Stimulated activated CD4-positive, alpha-beta T cell treated with anti-CD3 and anti-CD28 coated beads, Interleukin-4, amount 100 ng/mL, for 48 hours (primary cell): Measurements from ENCODE around the gene HERC4.
"Not testable (repeated sequence)": the region's sequence is repeated elsewhere in the genome, so short reads cannot be mapped to it uniquely, and the experiment has no call there.

Source experiments
- DNase-seq, 2 donors: peaks; one replicate each; pipeline ENCODE4 v3.0.0-alpha.2; 2020; ENCODE audit warnings: low read depth in 2 of 2

HERC4 gene

DNA sequence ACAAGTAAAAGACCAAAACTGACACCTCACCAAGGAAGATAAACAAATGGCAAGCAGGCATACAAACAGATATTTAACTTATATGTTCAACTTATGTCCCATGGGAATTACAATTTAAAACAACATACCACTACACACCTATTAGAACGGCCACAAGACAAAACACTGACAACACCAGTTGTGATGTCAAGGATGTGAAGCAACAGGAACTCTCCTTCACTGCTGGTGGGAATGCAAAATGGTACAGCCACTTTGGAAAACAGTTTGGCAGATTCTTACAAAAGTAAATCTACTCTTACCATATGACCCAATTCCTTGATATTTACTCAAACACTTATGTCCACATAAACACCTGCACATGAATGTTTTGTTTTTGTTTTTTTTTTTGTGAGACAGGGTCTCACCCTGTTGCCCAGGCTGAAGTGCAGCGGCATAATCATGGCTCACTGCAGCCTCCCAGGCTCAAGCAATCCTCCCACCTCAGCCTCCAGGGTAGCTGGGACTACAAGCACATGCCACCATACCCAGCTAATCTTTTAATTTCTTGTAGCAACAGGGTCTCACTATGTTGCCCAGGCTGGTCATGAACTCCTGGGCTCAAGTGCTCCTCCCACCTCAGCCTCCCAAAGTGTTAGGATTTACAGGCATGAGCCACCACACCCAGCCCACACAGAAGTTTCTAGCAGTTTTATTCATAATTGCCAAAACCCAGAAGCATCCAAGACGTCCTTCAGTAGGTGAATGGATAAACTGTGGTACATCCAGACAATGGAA is 27.3 kb downstream of the HERC4 start:
- no peak for DNase-seq

DNA sequence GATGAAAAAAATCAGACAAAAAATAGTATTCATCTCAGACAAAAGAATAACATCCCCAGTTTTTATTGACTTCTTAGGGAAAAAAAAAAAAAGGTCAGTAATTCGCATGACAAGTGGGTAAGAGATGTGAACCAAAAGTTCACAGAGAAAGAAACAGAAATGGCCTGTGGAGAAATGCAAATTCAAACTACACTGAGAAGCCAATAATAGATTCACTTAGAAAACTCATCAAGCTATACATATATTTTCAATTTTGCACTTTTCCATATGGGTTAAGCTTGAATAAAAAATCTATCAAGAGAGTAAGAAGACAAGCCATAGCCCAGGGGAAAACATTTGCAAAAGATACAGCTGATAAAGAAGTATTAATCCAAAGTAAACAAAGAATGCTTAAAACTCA is 28.0 kb downstream of the HERC4 start:
- DNase-seq, result no peak

DNA sequence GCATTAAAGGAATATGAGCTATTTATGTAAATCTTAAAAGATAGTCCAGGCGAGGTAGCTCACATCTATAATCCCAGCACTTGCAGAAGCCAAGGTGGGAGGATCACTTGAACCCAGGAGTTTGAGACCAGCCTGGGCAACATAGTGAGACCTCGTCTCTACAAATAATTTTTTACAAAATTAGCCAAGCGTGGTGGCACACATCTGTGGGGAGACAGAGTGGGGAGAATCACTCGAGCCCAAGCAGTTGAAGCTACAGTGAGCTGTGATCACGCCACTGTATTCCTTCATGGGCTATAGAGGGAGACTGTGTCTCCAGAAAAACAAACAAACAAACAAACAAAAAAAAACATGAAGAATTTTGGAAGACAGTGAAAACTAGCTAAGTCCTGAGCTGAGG is 28.4 kb downstream of the HERC4 start:
- DNase-seq, result no peak

DNA sequence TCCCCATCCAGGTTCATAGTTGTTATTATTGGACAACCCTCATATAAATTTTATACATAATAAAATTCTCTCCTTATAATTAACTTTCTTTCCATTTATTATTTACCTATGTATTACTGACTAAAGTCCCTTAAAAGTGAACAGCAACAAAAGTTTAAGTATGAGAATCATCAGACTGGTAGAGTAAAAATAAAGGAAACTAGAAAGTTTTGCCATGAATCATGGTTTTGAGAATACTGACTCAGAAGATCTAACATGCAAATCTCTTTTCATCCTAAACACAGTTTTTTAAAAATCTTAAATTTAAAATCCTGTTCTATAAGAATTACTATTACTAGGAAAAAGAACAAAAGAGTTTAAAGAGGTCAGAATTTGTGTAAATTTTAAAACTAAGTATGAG is 32.1 kb downstream of the HERC4 start:
- DNase-seq, result no peak

DNA sequence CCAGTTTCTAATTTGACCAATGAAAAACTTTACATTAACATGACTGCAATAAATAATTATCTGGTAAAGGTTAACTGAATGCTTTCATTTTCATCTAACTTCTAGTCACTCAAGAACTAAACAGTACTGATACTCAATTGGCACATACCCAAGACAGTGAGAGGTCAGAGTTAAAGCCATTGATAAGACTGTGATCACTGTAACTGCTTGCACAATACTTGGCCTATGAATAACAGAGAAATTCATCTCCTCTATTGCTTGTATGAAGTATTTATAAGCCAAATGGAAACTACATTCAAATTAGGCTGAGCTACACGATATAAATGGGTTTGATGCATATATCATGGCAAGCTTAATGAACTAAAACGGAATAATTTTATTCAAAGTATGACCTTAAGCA is 43.0 kb downstream of the HERC4 start:
- no peak for DNase-seq

DNA sequence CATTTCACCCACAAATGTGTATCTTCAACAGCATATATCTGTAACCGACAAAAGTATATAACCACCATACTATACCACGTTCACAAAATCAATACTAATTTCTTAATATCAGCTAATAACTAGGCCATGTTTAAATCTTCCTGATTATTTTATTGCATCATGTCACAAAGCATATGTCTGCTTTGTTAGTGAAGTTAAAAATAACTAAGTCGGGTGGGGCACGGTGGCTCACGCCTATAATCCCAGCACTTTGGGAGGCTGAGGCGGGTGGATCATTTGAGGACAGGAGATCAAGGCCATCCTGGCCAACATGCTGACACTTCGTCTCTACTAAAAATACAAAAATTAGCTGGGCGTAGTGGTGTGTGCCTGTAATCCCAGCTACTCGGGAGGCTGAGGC is 47.7 kb downstream of the HERC4 start:
- DNase-seq, result no peak

DNA sequence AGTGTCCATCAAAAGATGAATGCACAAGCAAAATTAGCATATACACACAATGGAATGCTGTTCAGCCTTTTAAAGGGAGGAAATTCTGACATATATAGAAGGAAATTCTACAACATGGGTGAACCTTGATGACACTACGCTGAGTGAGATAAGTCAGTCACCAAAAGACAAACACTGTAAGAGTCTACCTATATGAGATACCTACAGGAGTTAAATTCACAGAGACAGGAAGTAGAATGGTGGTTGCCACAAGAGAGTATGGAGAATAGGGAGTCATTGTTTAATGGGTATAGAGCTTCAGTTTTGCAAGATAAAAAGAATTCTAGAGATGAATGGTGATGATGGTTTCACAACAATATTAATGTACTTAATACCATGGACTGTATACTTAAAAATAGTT is 51.8 kb downstream of the HERC4 start:
- no peak for DNase-seq

DNA sequence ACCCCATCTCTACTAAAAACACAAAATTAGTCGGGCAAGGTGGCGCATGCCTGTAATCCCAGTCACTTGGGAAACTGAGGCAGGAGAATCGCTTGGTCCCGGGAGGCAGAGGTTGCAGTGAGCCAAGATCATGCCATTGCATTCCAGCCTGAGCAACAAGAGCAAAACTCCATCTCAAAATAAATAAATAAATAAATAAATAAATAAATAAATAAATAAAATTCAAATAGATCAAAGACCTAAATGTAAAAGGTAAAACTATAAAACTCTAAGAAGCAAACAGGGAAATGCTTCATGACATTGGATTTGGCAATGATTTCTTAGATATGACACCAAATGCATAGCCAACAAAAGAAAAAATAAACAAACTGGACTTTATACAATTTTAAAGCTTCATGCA is 52.8 kb downstream of the HERC4 start:
- DNase-seq, result not testable (repeated sequence)

DNA sequence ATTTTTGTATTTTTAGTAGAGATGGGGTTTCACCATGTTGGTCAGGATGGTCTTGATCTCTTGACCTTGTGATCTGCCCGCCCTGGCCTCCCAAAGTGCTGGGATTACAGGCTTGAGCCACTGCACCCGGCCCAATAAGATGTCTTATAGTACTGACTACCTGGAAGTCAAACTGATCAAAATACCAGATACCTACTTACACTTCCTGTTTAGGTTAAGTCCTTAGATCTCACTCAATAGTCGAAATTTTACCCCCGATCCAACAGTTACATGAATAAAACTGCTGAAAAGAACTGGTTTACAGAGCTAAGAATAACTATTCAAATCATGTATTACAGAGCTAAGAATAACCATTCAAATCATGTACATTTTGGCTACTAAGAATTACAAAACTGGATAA is 58.6 kb downstream of the HERC4 start:
- not testable (repeated sequence) for DNase-seq

DNA sequence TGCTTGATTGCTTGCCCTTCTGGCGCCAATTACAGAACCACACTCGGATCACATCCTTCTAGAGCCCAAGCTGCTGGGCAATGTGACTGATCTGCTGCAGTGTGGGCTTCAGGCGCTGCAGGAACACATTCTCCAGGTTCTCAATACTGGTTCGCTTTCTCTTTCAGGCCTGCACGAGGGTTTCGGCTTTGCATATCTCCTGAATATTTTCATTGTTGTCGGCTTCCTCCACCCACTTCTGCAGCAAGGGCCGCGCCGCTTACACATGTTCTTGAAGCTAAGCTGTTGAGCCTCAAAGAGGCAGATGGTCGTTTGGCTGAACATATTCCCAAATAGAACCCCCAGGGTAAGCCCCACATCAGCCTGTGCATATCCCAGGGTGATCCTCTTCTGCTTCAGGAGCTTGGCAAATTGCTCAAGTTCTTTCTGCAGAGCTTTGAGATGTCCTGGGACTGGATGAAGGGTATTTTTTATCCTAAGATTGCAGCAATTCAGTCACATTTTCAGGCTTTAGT is 64.6 kb downstream of the HERC4 start:
- DNase-seq, result no peak

DNA sequence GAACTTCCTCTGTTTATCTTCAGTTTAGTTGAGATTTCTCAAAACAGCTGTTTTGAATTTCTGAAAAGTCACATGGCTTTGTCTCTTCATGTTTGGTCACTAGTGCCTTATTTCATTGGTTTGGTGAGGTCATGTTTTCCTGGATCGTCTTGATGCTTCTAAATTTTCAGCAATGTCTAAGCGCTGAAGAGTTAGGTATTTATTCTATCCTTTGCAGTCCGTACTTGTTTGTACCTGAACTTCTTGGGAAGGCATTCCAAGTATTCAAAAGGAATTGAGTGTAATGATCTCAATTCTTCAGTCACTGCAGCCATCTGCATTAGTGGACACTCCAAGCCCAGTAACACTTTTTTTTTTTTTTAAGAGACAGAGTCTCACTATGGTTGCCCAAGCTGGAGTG is 67.7 kb downstream of the HERC4 start:
- DNase-seq, result no peak

DNA sequence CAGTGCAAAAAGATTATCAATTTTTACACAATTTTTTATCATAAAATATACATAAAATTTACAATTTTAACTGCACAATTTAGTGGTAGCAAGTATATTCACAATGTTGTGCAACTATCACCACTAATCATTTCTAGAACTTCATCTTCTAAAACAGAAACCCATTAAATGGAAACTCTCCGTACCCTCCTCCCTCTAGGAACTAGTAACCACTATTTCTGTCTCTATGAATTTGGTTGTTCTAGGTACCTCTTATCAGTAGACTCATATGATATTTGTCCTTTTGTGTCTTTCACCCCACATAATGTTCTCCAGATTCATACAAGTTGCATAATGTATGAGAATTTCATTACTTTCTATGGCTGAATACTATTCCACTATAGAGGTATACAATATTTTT is 73.5 kb downstream of the HERC4 start:
- no peak for DNase-seq

DNA sequence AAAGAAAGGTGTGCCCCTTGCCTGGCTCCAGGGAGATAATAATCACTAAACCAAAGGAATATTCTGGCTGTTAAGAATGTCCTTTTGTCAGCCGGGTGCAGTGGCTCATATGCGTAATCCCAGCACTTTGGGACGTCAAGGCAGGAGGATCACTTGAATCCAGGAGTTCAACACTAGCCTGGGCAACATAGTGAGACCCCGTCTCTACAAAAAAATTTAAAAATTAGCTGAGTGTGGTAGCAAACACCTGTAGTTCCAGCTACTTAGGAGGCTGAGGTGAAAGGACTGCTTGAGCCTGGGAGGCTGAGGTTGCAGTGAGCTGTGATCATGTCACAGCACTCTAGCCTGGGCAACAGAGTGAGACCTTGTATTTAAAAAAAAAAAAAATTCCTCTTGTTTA is 74.1 kb downstream of the HERC4 start:
- no peak for DNase-seq

DNA sequence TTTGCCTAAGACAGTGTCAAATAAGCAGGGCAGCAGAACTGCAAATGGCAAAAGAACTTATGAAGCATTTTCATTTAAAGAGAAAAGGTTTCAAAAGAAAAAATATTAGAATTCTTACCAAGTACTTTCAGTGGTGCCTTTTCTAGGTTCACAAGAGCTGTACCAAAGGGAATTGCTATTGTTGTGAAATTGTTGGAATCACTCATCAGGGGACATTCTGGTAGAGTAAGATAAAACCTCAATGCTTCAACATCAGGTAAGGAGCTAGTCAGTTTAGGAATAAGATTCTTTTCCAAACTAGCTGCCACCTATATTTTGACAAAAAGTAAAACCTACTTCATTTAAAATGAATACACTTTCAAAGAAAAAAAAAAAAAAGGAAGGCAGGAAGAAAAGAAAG is 85.0 kb downstream of the HERC4 start:
- DNase-seq, result no peak

DNA sequence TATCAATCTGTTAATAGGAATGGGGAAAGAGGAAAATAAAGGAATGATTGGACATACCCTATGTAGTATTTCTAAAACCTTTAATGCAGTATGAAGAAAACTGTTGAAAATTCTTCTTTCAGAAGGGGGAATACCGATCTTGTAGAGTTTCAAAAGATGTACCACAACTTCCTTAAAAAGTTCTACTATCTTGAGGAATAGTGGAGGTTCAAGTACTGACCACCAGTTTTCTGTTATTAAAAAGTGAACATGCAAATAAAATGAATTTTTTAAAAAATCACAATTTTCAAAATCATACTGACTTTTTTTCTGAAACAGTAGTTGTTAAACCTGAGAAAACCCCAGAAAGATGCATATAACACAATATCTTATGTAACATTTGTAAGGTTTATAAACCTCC is 86.5 kb downstream of the HERC4 start:
- DNase-seq, result no peak

DNA sequence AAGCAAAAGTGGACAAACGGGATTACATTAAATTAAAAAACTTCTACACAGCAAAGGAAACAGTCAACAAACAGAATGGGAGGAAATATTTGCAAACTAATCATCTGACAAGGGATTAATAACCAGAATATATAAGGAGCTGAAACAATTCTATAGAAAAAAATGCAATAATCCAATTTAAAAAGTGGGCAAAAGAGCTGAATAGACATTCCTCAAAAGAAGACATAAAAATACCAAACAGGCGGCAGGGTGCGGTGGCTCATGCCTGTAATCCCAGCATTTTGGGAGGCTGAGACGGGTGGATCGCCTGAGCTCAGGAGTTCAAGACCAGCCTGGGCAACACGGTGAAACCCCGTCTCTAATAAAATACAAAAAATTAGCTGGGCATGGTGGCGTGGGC is 92.5 kb downstream of the HERC4 start:
- DNase-seq, result not testable (repeated sequence)

DNA sequence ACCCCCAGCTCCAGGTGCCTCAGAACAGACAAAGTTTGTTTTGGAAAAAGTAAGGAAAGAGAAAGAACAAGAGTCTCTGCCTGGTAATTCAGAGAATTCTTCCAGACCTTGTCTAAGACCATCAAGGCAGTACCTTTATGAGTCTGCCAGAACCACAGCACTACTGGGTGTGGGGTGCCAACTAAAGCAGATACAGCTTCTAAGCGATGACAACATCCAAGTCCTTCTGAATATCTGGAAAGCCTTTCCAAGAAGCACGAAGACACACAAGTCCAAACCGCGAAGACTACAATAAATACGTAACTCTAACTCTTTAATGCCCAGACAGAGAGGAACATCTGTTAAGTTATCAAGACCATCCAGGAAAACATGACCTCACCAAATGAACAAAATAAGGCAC is 96.3 kb downstream of the HERC4 start:
- no peak for DNase-seq

DNA sequence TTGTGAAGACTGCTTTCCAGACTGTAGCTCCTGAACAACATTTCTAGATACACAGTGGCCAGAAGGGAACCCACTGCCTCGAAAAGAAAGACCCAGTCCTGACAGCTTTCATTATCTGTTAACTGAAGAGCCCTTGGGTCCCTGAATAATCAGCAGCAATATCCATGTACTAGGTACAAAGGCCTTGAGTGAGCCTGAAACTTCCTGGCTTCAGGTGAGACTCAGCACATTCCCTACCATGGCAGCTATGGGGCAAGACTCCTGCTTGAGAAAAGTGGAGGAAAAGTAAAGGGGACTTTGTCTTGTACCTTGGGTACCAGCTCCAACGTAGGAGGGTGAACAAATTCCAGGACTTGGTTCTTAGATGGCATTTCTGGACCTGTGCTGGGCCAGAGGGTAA is 97.8 kb downstream of the HERC4 start:
- DNase-seq, result no peak

DNA sequence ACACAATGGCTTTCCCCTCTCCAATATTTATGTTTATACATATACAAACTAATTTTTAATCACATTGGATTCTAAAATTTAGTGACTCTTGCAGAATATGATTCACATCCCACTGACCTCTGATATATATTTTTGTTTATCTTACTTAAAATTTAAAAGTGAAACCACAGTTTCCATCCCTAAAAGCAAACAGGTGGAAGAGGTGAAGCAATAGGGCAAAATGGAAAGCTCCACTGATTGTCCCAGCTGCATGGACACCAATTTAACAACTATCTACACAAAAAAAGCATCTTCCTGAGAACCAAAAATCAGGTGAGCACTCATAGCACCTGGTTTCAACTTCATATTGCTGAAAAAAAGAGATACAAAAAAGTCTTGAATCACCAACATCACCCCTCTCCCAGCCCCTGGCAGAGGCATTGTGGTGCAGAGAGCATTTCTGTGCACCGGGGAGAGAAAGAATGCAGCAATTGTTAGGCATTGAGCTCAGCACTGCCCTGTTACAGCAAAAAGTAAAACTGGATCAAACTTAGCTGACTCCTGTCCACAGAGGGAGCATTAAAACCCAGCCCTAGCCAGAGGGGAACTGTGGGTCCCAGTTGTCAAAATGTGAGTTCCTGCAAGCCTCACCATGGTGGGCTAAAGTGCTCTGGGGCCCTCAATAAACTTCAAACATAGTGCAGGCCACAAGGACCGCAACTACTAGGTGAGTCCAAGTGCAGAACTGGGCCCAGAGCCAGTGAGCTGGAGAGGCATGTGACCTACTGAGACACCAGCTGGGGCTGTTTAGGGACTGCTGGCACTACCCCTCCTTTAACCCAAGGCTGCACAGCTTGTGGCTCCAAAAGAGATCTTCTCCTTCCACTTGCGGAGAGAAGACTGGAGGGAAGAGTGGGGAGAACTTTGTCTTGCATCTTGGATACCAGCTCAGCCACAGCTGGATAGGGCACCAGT is 98.5 kb downstream of the HERC4 start:
- no peak for DNase-seq

DNA sequence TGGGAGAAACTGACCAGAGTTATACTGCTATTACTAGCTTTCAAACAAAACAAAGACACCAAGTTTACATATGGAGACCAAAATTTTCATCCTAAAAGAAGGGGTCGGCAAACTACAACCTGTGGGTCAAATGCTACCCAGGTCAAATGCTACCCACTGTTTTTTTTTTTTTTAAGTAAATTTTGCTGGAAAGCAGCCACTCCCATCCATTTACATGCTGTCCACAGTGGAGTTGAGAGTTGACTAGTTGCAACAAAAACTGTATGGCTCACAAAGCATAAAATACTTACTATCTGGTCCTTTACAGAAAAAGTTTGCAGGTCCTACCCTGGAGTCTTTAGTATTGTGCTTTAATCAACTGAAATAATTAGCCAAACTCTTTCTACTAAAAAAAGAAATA is 99.2 kb downstream of the HERC4 start:
- DNase-seq, result no peak

DNA sequence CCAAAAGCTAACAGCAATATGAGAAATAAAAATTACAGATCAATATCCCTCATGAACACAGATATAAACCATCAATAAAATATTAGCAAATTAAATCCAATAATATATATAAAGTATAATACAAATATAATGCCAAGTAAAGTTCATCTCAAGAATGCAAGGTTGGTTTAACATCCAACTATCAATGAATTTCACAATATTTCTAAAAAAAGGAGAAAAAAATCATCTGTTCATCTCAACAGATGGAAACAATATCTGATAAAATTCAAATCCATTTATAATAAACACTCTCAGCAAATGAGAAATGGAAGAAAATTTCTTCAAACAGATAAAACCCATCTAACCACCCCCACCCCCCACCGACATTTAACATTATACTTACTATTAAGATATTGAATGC is 103.8 kb downstream of the HERC4 start:
- no peak for DNase-seq

DNA sequence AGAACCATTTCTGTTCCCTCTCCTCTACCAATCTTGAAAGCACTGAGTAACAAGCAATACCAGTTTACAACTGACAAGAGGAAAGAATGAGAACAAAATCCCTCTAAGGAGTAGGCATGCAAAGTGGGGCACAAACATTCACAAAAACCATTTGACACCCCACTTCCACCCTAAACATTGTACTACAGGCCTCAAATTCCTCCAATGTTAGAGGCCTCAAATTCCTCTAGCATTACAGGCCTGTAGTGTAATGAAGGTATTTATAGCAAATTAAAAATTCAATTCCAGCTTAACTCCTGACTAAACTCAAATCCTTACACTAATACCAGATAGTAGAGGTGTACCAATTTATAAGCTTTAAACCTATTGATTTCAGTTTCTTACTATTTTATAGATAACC is 105.2 kb downstream of the HERC4 start:
- DNase-seq, result no peak

DNA sequence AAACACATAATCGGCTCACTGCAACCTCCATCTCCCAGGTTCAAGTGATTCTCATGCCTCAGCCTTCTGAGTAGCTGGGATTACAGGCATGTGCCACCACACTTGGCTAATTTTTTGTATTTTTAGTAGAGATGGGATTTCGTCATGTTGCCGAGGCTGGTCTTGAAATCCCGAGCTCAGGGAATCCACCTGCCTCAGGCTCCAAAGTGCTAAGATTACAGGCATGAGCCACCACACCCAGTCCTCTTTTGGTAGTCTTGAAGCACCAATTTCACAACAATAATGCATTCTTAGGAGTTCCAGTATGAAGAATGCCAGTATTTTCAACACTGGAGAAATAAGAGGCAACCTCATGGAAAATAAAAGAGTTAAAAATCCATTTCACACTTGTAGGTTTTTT is 109.0 kb downstream of the HERC4 start:
- not testable (repeated sequence) for DNase-seq
